Neural cell (in vitro differentiated cells): ENCODE measurements around the gene DCAF11. TPM values are rescaled to one million over a fixed set of nuclear protein-coding genes. Genes with fewer than 3 reads are reported as not detected.

ENCODE experiments used
- H2AFZ ChIP-seq: fragments of 200-600, 300-800 bp; sonication (generic), shearing (Covaris generic); 2 replicates; pipeline ENCODE4 v1.6.0; 2014; ENCODE audit warnings: low read depth, mild to moderate bottlenecking, antibody characterized with exemption, low read length, moderate library complexity
- H3F3A ChIP-seq: fragments of 200-600 bp; shearing (Covaris generic); 2 replicates; pipeline ENCODE4 v1.6.1; 2016; ENCODE audit warnings: mild to moderate bottlenecking, moderate library complexity, mixed read lengths, antibody characterized with exemption, low read length; ENCODE audit not compliant: insufficient read depth, poor library complexity, severe bottlenecking
- H3K27ac ChIP-seq: fragments of 200-600, 300-800 bp; sonication (generic), shearing (Covaris generic); 2 replicates; pipeline ENCODE4 v1.5.1; 2014; ENCODE audit warnings: mild to moderate bottlenecking, low read length, moderate library complexity
- H3K27me3 ChIP-seq: fragments of 300-800, 200-600 bp; sonication (generic), shearing (Covaris generic); 2 replicates; pipeline ENCODE4 v1.6.0; 2014; ENCODE audit warnings: mild to moderate bottlenecking, low read depth, low read length, moderate library complexity; ENCODE audit not compliant: insufficient read depth
- H3K36me3 ChIP-seq: fragments of 300-800, 200-600 bp; sonication (generic), shearing (Covaris generic); 2 replicates; pipeline ENCODE4 v1.5.1; 2014; ENCODE audit warnings: mild to moderate bottlenecking, antibody characterized with exemption, low read length, moderate library complexity; ENCODE audit not compliant: insufficient read depth
- H3K4me2 ChIP-seq: fragments of 300-800, 200-600 bp; sonication (generic), shearing (Covaris generic); 2 replicates; pipeline ENCODE4 v1.6.0; 2014; ENCODE audit warnings: mild to moderate bottlenecking, low read length
- H3K4me3 ChIP-seq: fragments of 300-800, 200-600 bp; sonication (generic), shearing (Covaris generic); 2 replicates; pipeline ENCODE4 v1.5.1; 2014; ENCODE audit warnings: mild to moderate bottlenecking, low read length, moderate library complexity
- H3K79me2 ChIP-seq: fragments of 200-600 bp; shearing (Covaris generic); replicated peaks from 2 replicates; pipeline ENCODE4 v1.6.0; 2014; ENCODE audit warnings: mild to moderate bottlenecking, low read length, moderate library complexity; ENCODE audit not compliant: insufficient read depth
- H3K9ac ChIP-seq: fragments of 300-800, 200-600 bp; sonication (generic), shearing (Covaris generic); 2 replicates; pipeline ENCODE4 v1.6.1; 2016; ENCODE audit warnings: mild to moderate bottlenecking, low read length, mixed read lengths
- H3K9me2 ChIP-seq: fragments of 200-600 bp; shearing (Covaris generic); 2 replicates; pipeline ENCODE4 v1.6.1; 2016; ENCODE audit warnings: mild to moderate bottlenecking, low read length, mixed read lengths; ENCODE audit not compliant: insufficient read depth
- H3K9me3 ChIP-seq: fragments of 200-600, 300-800 bp; sonication (generic), shearing (Covaris generic); 2 replicates; pipeline ENCODE4 v1.6.1; 2016; ENCODE audit warnings: mild to moderate bottlenecking, mixed run types, low read length, moderate library complexity, mixed read lengths
- H4K20me1 ChIP-seq: fragments of 200-600 bp; shearing (Covaris generic); 2 replicates; pipeline ENCODE4 v1.6.1; 2016; ENCODE audit warnings: mild to moderate bottlenecking, mixed run types; ENCODE audit not compliant: insufficient read depth
- CTCF ChIP-seq: fragments of 450-650 bp; IDR thresholded peaks from 2 replicates; pipeline ENCODE4 v1.5.1; 2014; ENCODE audit warnings: antibody characterized with exemption, mild to moderate bottlenecking, moderate library complexity; ENCODE audit not compliant: poor library complexity, severe bottlenecking
- EP300 ChIP-seq: fragments of 450-650 bp; conservative IDR thresholded peaks from 2 replicates; pipeline ENCODE4 v1.6.1; 2014; ENCODE audit warnings: antibody characterized with exemption, mild to moderate bottlenecking, moderate library complexity; ENCODE audit not compliant: poor library complexity, severe bottlenecking
- EZH2 ChIP-seq: fragments of 200-600, 300-800 bp; shearing (Covaris generic), sonication (generic); IDR thresholded peaks from 2 replicates; pipeline ENCODE4 v1.6.1; 2014; ENCODE audit warnings: antibody characterized with exemption, low read length, borderline replicate concordance, mild to moderate bottlenecking; ENCODE audit not compliant: insufficient read depth, poor library complexity, severe bottlenecking
- MXI1 ChIP-seq: fragments of 450-650 bp; conservative IDR thresholded peaks from 2 replicates; pipeline ENCODE4 v1.6.1; 2014; ENCODE audit warnings: antibody characterized with exemption, mild to moderate bottlenecking; ENCODE audit not compliant: poor library complexity, severe bottlenecking
- POLR2AphosphoS5 ChIP-seq: IDR thresholded peaks from 2 replicates; pipeline ENCODE4 v1.6.1; 2012
- RAD21 ChIP-seq: fragments of 450-650 bp; conservative IDR thresholded peaks from 2 replicates; pipeline ENCODE4 v1.6.1; 2014; ENCODE audit warnings: antibody characterized with exemption, mild to moderate bottlenecking, moderate library complexity
- REST ChIP-seq: IDR thresholded peaks from 2 replicates; pipeline ENCODE4 v1.6.1; 2012; ENCODE audit warnings: borderline replicate concordance
- SMC3 ChIP-seq: fragments of 450-650 bp; conservative IDR thresholded peaks from 2 replicates; pipeline ENCODE4 v1.6.1; 2014; ENCODE audit warnings: antibody characterized with exemption, mild to moderate bottlenecking, moderate library complexity; ENCODE audit not compliant: poor library complexity
- TAF1 ChIP-seq: IDR thresholded peaks from 2 replicates; pipeline ENCODE4 v1.6.1; 2012; ENCODE audit warnings: low read depth
- polyA plus RNA-seq: library from polyadenylated mRNA; depleted of rRNA; stranded (reverse); fragments of >200 nt; gene quantifications from 2 replicates; pipeline ENCODE4 v1.2.3, GENCODE V29; 2014

The DCAF11 gene
- polyA plus RNA-seq, 1 donor from 2014 or later, result 74.5 TPM

GRCh38 chr14:24157331-24157730 is 42.8 kb downstream of the DCAF11 start (continued):
- no peak for TF ChIP-seq REST

GRCh38 chr14:24159777-24160498 is 45.4 kb downstream of the DCAF11 start:
- Histone ChIP-seq H4K20me1 (no peaks in the 10 kb centered on the region), H3K79me2 (no peaks in the 10 kb centered on the region), H2AFZ (no peak overlapping the region), H3K9me2 (no peaks in the 10 kb centered on the region), H3K9ac (no peak overlapping the region), H3K4me2 (no peak overlapping the region), H3K27ac (no peak overlapping the region), H3K36me3 (no peaks in the 10 kb centered on the region), H3K4me3 (no peak overlapping the region), H3K9me3 (no peaks in the 10 kb centered on the region), H3F3A (no peaks in the 10 kb centered on the region), H3K27me3 (no peaks in the 10 kb centered on the region)
- TF ChIP-seq TAF1, result no peak
- no peak for TF ChIP-seq REST
- TF ChIP-seq CTCF, result no peak
- no peak for TF ChIP-seq POLR2AphosphoS5
- TF ChIP-seq EZH2, result no peak
- no peak for TF ChIP-seq RAD21
- TF ChIP-seq SMC3, result no peak
- no peak for TF ChIP-seq EP300
- TF ChIP-seq MXI1, result no peak
